Peyer's patch (tissue), 4 donors: ENCODE data around the gene CREBBP. TPM values are rescaled to one million over a fixed set of nuclear protein-coding genes. Genes with fewer than 3 reads are reported as not detected.

Source experiments
- DNase-seq, 3 donors: peaks; one replicate each; pipeline ENCODE4 v3.0.0-alpha.2; 2017 to 2019
- H3K27ac ChIP-seq, 4 donors: fragments of 200-600 bp; sonication (generic); one replicate each; pipeline ENCODE4 v1.5.1; 2016 to 2019
- H3K27me3 ChIP-seq, 2 donors: fragments of 200-600 bp; sonication (generic); one replicate each; pipeline ENCODE4 v1.5.1; 2019
- H3K36me3 ChIP-seq, 3 donors: fragments of 200-600 bp; sonication (generic); one replicate each; pipeline ENCODE4 v1.5.1; 2016 to 2019
- H3K4me1 ChIP-seq, 4 donors: fragments of 200-600 bp; sonication (generic); one replicate each; pipeline ENCODE4 v1.5.1; 2016 to 2019
- H3K4me3 ChIP-seq, 4 donors: fragments of 200-600 bp; sonication (generic); 1 replicate in 3 of 4; 2 replicates in 1 of 4; pipeline ENCODE4 v1.5.1; 2016 to 2019; ENCODE audit warnings: mild to moderate bottlenecking in 1 of 4
- H3K9me3 ChIP-seq, 4 donors: fragments of 200-600 bp; sonication (generic); one replicate each; pipeline ENCODE4 v1.5.1; 2016 to 2019; ENCODE audit warnings: mild to moderate bottlenecking in 1 of 4
- CTCF ChIP-seq, 6 experiments: fragments of 450-650 bp in 4 of 6; fragments of 200-600 bp in 2 of 6; sonication (generic) in 1 of 6; IDR thresholded peaks; one replicate each; pipeline ENCODE4 v1.5.1; 2017 to 2019; ENCODE audit warnings: antibody characterized with exemption in 6 of 6, mild to moderate bottlenecking in 3 of 6, moderate library complexity in 1 of 6
- POLR2A ChIP-seq, 2 donors: fragments of 450-650 bp; IDR thresholded peaks; one replicate each; pipeline ENCODE4 v1.5.1; 2017; ENCODE audit warnings: antibody characterized with exemption in 2 of 2, mild to moderate bottlenecking in 2 of 2, moderate library complexity in 2 of 2
- total RNA-seq, 4 donors: library from RNA; depleted of rRNA; stranded (reverse); fragments of >200 nt; gene quantifications; one replicate each; pipeline ENCODE4 v1.1.0, GENCODE V29; 2016

CREBBP gene
- total RNA-seq, 4 donors from 2014 or later: 84.2 to 238 (median 140) TPM

GRCh38 chr16:3878610-3879009 is 1.9 kb downstream of the CREBBP start:
- Histone ChIP-seq H3K4me1 (peaks cover 5 to 49% (median 21%) of the 10 kb centered on the region in 4 donors), H3K4me3 (peak overlapping the region; percentile 87 to 95 (median 92)), H3K36me3 (no peaks in the 10 kb centered on the region), H3K27ac (no peak overlapping the region), H3K27me3 (no peaks in the 10 kb centered on the region), H3K9me3 (no peaks in the 10 kb centered on the region)
- no peak for TF ChIP-seq POLR2A (IDR thresholded peaks at IDR 0.05)
- no peak for TF ChIP-seq CTCF (IDR thresholded peaks at IDR 0.05)
- DNase-seq: no peak

- Histone ChIP-seq H3K4me3 (no peak overlapping the region), H3K27ac (no peak overlapping the region), H3K27me3 (no peaks in the 10 kb centered on the region), H3K4me1 (peaks cover 5 to 67% (median 30%) of the 10 kb centered on the region in 4 donors), H3K36me3 (no peaks in the 10 kb centered on the region), H3K9me3 (no peaks in the 10 kb centered on the region)
- no peak for DNase-seq
- TF ChIP-seq CTCF (IDR thresholded peaks at IDR 0.05) (no peak), POLR2A (IDR thresholded peaks at IDR 0.05) (no peak)
Measured at GRCh38 chr16:3876695-3877094, 3.8 kb downstream of the CREBBP start.

GRCh38 chr16:3876160-3876559 is 4.4 kb downstream of the CREBBP start:
- no peak overlapping the region for H3K27ac ChIP-seq
- no peaks in the 10 kb centered on the region for H3K36me3 ChIP-seq
- DNase-seq: no peak
- H3K9me3 ChIP-seq: no peaks in the 10 kb centered on the region
- peaks cover 5 to 72% (median 29%) of the 10 kb centered on the region in 4 donors for H3K4me1 ChIP-seq
- H3K27me3 ChIP-seq: no peaks in the 10 kb centered on the region
- TF ChIP-seq CTCF (IDR thresholded peaks at IDR 0.05) (no peak), POLR2A (IDR thresholded peaks at IDR 0.05) (no peak)
- H3K4me3 ChIP-seq: no peak overlapping the region

- Histone ChIP-seq H3K4me3 (no peak overlapping the region), H3K9me3 (no peaks in the 10 kb centered on the region), H3K36me3 (no peaks in the 10 kb centered on the region), H3K27me3 (no peaks in the 10 kb centered on the region), H3K4me1 (peaks cover 5 to 80% (median 27%) of the 10 kb centered on the region in 4 donors), H3K27ac (no peak overlapping the region)
- TF ChIP-seq POLR2A (IDR thresholded peaks at IDR 0.05) (no peak), CTCF (IDR thresholded peaks at IDR 0.05) (no peak)
- no peak for DNase-seq
Measured at GRCh38 chr16:3874794-3875692, 5.5 kb downstream of the CREBBP start.

GRCh38 chr16:3874242-3874641 is 6.3 kb downstream of the CREBBP start:
- Histone ChIP-seq H3K36me3 (no peaks in the 10 kb centered on the region), H3K9me3 (no peaks in the 10 kb centered on the region), H3K27me3 (no peaks in the 10 kb centered on the region), H3K4me1 (peaks cover 5 to 84% (median 27%) of the 10 kb centered on the region in 4 donors), H3K27ac (no peak overlapping the region), H3K4me3 (no peak overlapping the region)
- TF ChIP-seq CTCF (IDR thresholded peaks at IDR 0.05): no peak
- no peak for TF ChIP-seq POLR2A (IDR thresholded peaks at IDR 0.05)
- DNase-seq: peak in 2 of 3 donors; percentile 64 to 77
